Parathyroid adenoma (tissue), 2 donors: Measurements from ENCODE around the gene RNF212B.

Experiments used
- H2AFZ ChIP-seq: fragments of 300-600 bp; sonication (generic); one replicate; pipeline ENCODE4 v1.7.0; 2017; ENCODE audit warnings: antibody characterized with exemption, mild to moderate bottlenecking
- H3K27ac ChIP-seq: fragments of 300-600 bp; sonication (generic); one replicate; pipeline ENCODE4 v1.7.0; 2017
- H3K27me3 ChIP-seq: fragments of 300-600 bp; sonication (generic); one replicate; pipeline ENCODE4 v1.7.0; 2017; ENCODE audit warnings: low read length; ENCODE audit not compliant: control insufficient read depth, insufficient read depth
- H3K36me3 ChIP-seq: fragments of 300-600 bp; sonication (generic); one replicate; pipeline ENCODE4 v1.7.0; 2017; ENCODE audit warnings: low read length; ENCODE audit not compliant: control insufficient read depth, insufficient read depth
- H3K4me1 ChIP-seq: fragments of 300-600 bp; sonication (generic); one replicate; pipeline ENCODE4 v1.7.0; 2017; ENCODE audit warnings: control low read depth
- H3K4me2 ChIP-seq: fragments of 300-600 bp; sonication (generic); one replicate; pipeline ENCODE4 v1.7.0; 2017; ENCODE audit warnings: low read length
- H3K4me3 ChIP-seq: fragments of 300-600 bp; sonication (generic); one replicate; pipeline ENCODE4 v1.7.0; 2017; ENCODE audit warnings: low read depth, low read length
- H3K79me2 ChIP-seq: fragments of 300-600 bp; sonication (generic); one replicate; pipeline ENCODE4 v1.7.0; 2017; ENCODE audit warnings: control low read depth
- H3K9ac ChIP-seq: fragments of 300-600 bp; sonication (generic); one replicate; pipeline ENCODE4 v1.7.0; 2017; ENCODE audit warnings: mild to moderate bottlenecking
- H3K9me3 ChIP-seq: fragments of 300-600 bp; sonication (generic); one replicate; pipeline ENCODE4 v1.7.0; 2017; ENCODE audit warnings: low read length; ENCODE audit not compliant: control insufficient read depth
- CTCF ChIP-seq: fragments of 300-600 bp; sonication (generic); IDR thresholded peaks from one replicate; pipeline ENCODE4 v1.7.0; 2017; ENCODE audit warnings: antibody characterized with exemption, mild to moderate bottlenecking
- donor health status: primary hyperparathyroidism.

Gene RNF212B

GRCh38 chr14:23299986-23300686 lies 62.4 kb downstream of the RNF212B start:
- H2AFZ ChIP-seq, result peak overlapping the region; percentile 81
- peak overlapping the region; percentile 92 for H3K4me2 ChIP-seq
- no peak for TF ChIP-seq CTCF
- peaks cover 10% of the 10 kb centered on the region for H3K4me1 ChIP-seq
- H3K9me3 ChIP-seq, result no peaks in the 10 kb centered on the region
- H3K79me2 ChIP-seq, result no peaks in the 10 kb centered on the region
- no peaks in the 10 kb centered on the region for H3K27me3 ChIP-seq
- no peaks in the 10 kb centered on the region for H3K36me3 ChIP-seq
- peak overlapping the region; percentile 70 for H3K4me3 ChIP-seq
- peak overlapping the region; percentile 55 for H3K9ac ChIP-seq
- H3K27ac ChIP-seq, result peak overlapping the region; percentile 96

- Histone ChIP-seq H3K36me3 (no peaks in the 10 kb centered on the region), H3K79me2 (no peaks in the 10 kb centered on the region), H3K9ac (peak overlapping the region; percentile 55), H2AFZ (peak overlapping the region; percentile 81), H3K4me2 (peak overlapping the region; percentile 92), H3K4me1 (peaks cover 8% of the 10 kb centered on the region), H3K9me3 (no peaks in the 10 kb centered on the region), H3K27me3 (no peaks in the 10 kb centered on the region), H3K27ac (peak overlapping the region; percentile 96), H3K4me3 (peak overlapping the region; percentile 70)
- TF ChIP-seq CTCF, result no peak
These were observed 63.0 kb downstream of the RNF212B start for GRCh38 chr14:23300687-23301223.

GRCh38 chr14:23301288-23301968 lies 63.7 kb downstream of the RNF212B start:
- no peaks in the 10 kb centered on the region for H3K79me2 ChIP-seq
- H3K4me2 ChIP-seq, result peak overlapping the region; percentile 99
- peak overlapping the region; percentile 78 for H3K9ac ChIP-seq
- no peaks in the 10 kb centered on the region for H3K36me3 ChIP-seq
- H3K27ac ChIP-seq, result peak overlapping the region; percentile 96
- TF ChIP-seq CTCF, result peak; percentile 74
- peaks cover 11% of the 10 kb centered on the region for H3K4me1 ChIP-seq
- H3K9me3 ChIP-seq, result no peaks in the 10 kb centered on the region
- H3K27me3 ChIP-seq, result no peaks in the 10 kb centered on the region
- H2AFZ ChIP-seq, result peak overlapping the region; percentile 99
- peak overlapping the region; percentile 79 for H3K4me3 ChIP-seq

- Histone ChIP-seq H2AFZ (peak overlapping the region; percentile 99), H3K9me3 (no peaks in the 10 kb centered on the region), H3K27me3 (no peaks in the 10 kb centered on the region), H3K9ac (peak overlapping the region; percentile 78), H3K36me3 (no peaks in the 10 kb centered on the region), H3K4me2 (peak overlapping the region; percentile 99), H3K4me1 (peaks cover 11% of the 10 kb centered on the region), H3K79me2 (peaks cover 3% of the 10 kb centered on the region), H3K27ac (peak overlapping the region; percentile 94), H3K4me3 (peak overlapping the region; percentile 79)
- peak; percentile 3 for TF ChIP-seq CTCF
These were observed 64.2 kb downstream of the RNF212B start for GRCh38 chr14:23301969-23302289.
